ENCODE data around the gene AP3B1. TPM values are rescaled to one million over a fixed set of nuclear protein-coding genes. Genes with fewer than 3 reads are reported as not detected.

AP3B1 gene
- total RNA-seq, 3 donors from 2014 or later = 48.0 to 63.5 (median 48.2) TPM

DNA sequence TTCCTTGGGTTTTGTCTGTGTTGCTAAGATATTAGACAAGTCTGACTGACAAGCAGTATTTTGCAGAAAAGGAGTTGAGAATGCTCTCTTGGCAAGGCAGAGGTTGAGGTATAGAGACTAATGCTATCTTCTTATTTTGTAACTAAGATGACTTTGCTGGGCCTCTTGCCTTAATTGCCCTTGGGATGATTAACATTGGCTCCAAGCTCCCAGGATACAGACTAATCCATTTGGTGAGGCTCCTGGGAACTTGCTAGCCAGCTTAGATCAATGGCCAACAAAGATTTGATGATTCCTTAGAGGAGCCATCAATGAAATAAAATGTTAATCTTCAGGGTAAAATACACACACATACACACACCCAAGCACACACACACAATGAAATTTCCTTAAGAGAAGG lies 28.7 kb upstream of the AP3B1 start:
- TF ChIP-seq POLR2AphosphoS5 (IDR thresholded peaks at IDR 0.05) = no peak
- TF ChIP-seq POLR2A (IDR thresholded peaks at IDR 0.05) = no peak
- TF ChIP-seq, protein P1, sequence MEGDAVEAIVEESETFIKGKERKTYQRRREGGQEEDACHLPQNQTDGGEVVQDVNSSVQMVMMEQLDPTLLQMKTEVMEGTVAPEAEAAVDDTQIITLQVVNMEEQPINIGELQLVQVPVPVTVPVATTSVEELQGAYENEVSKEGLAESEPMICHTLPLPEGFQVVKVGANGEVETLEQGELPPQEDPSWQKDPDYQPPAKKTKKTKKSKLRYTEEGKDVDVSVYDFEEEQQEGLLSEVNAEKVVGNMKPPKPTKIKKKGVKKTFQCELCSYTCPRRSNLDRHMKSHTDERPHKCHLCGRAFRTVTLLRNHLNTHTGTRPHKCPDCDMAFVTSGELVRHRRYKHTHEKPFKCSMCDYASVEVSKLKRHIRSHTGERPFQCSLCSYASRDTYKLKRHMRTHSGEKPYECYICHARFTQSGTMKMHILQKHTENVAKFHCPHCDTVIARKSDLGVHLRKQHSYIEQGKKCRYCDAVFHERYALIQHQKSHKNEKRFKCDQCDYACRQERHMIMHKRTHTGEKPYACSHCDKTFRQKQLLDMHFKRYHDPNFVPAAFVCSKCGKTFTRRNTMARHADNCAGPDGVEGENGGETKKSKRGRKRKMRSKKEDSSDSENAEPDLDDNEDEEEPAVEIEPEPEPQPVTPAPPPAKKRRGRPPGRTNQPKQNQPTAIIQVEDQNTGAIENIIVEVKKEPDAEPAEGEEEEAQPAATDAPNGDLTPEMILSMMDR (IDR thresholded peaks at IDR 0.05) = no peak
- Histone ChIP-seq H3K9me3 (no peaks in the 10 kb centered on the region), H3K4me1 (no peaks in the 10 kb centered on the region), H3K4me3 (no peak overlapping the region), H3K36me3 (no peaks in the 10 kb centered on the region), H3K27ac (no peak overlapping the region), H3K27me3 (no peaks in the 10 kb centered on the region)
- DNase-seq (ENCODE audit: low spot score in 2 of 2) = no peak
- intact Hi-C loops (cut with DNase I; ENCODE audit: low total_unique reads) = no loop called here

DNA sequence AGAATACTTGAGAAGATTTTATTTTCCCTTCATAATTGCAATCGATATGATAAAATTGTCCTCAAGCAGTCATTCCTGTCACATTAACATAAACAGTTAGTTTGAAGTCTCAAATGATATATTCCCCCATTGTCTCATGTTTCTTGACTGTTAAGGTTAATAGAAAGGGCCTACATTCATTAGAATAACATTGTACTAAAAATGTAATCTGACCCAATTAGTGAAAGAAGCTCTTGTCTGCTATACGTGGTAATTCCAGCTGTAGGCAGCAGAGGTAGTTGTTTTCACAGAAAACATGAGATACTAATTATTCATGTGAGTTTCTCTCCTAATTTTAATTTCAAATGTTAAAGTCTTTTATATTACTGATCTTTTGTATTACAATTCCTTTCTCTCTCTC lies 25.9 kb upstream of the AP3B1 start:
- TF ChIP-seq POLR2AphosphoS5 (IDR thresholded peaks at IDR 0.05) = no peak
- TF ChIP-seq, protein P1 (IDR thresholded peaks at IDR 0.05) = peak in 2 of 3 donors; percentile 41 to 56
- TF ChIP-seq POLR2A (IDR thresholded peaks at IDR 0.05) = no peak
- Histone ChIP-seq H3K27ac (no peak overlapping the region), H3K36me3 (no peaks in the 10 kb centered on the region), H3K4me1 (no peaks in the 10 kb centered on the region), H3K4me3 (no peak overlapping the region), H3K9me3 (no peaks in the 10 kb centered on the region), H3K27me3 (no peaks in the 10 kb centered on the region)
- DNase-seq (ENCODE audit: low spot score in 2 of 2) = no peak
- intact Hi-C loops (cut with DNase I; ENCODE audit: low total_unique reads) = no loop called here

DNA sequence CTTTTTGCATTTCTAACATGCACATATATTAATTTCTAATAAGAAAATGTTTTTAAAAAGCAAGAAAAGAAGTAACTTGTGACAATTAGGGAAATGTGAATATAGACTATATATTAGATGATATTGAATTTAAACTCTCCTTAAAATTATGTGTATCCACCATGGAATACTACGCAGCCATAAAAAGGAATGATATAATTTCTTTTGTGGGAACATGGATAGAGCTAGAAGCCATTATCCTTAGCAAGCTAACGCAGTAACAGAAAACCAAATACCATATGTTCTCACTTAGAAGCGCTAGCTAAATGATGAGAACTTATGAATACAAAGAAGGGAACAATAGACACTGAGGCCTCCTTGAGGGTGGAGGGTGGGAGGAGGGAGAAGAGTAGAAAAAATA lies 23.8 kb upstream of the AP3B1 start:
- no peaks in the 10 kb centered on the region for H3K9me3 ChIP-seq
- no peak overlapping the region for H3K27ac ChIP-seq
- H3K36me3 ChIP-seq = no peaks in the 10 kb centered on the region
- H3K27me3 ChIP-seq = no peaks in the 10 kb centered on the region
- TF ChIP-seq POLR2A (IDR thresholded peaks at IDR 0.05) (no peak), POLR2AphosphoS5 (IDR thresholded peaks at IDR 0.05) (no peak)
- TF ChIP-seq, protein P1 (IDR thresholded peaks at IDR 0.05) = no peak
- intact Hi-C loops (cut with DNase I; ENCODE audit: low total_unique reads) = no loop called here
- H3K4me1 ChIP-seq = no peaks in the 10 kb centered on the region
- no peak overlapping the region for H3K4me3 ChIP-seq
- DNase-seq (ENCODE audit: low spot score in 2 of 2) = no peak

DNA sequence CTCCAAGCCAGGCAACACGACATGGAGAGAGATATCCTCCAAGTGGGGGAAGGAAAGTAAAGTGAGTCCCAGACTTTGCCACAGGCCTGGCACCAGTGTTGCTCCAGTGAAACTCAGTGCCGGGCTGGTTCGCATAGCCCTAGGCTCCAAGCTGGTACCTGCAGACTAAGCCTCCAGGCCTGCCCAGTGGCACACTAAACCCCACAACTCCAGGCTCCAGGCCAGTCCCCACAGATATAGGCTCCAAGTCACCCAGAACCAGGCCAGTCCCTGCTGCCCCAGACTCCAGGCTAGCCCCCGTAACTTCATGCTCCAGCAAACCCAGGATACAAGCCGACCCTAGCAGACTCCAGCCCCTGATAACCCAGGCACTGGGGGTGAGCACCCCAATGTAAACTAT lies 23.0 kb upstream of the AP3B1 start:
- Histone ChIP-seq H3K4me3 (no peak overlapping the region), H3K9me3 (no peaks in the 10 kb centered on the region), H3K36me3 (no peaks in the 10 kb centered on the region), H3K27me3 (no peaks in the 10 kb centered on the region), H3K27ac (no peak overlapping the region), H3K4me1 (no peaks in the 10 kb centered on the region)
- intact Hi-C loops (cut with DNase I; ENCODE audit: low total_unique reads) = no loop called here
- TF ChIP-seq POLR2AphosphoS5 (IDR thresholded peaks at IDR 0.05) (no peak), POLR2A (IDR thresholded peaks at IDR 0.05) (no peak)
- TF ChIP-seq, protein P1 (IDR thresholded peaks at IDR 0.05) = no peak
- no peak for DNase-seq (ENCODE audit: low spot score in 2 of 2)

DNA sequence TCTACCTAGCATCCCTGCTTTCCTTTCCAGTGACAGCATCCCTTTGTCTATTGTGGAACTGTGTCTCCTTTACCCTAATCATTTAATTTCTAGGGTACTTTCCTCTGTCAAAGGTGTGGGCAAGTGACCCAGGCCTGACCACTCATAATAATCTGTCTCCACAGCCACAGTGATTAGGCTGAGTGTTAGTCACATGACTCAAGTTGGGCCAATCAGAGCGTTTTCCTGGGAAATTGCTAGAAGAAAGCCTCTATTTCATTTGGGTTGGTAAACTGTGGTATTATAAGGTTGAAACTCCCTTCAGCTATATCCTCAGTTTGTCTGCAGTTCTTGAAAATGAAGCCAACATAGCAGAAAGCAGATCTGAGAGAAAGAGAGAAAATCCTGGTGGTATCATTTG lies 14.2 kb upstream of the AP3B1 start:
- H3K36me3 ChIP-seq = no peaks in the 10 kb centered on the region
- no peaks in the 10 kb centered on the region for H3K4me1 ChIP-seq
- intact Hi-C loops (cut with DNase I; ENCODE audit: low total_unique reads) = loop anchor here (10.0 kb wide), 1 partner anchor 46 kb away; no protein-coding TSS in a partner anchor
- TF ChIP-seq POLR2A (IDR thresholded peaks at IDR 0.05) = no peak
- H3K4me3 ChIP-seq = no peak overlapping the region
- no peak overlapping the region for H3K27ac ChIP-seq
- H3K9me3 ChIP-seq = no peaks in the 10 kb centered on the region
- no peak for DNase-seq (ENCODE audit: low spot score in 2 of 2)
- no peaks in the 10 kb centered on the region for H3K27me3 ChIP-seq
